Heart right ventricle (tissue), 16 donors: ENCODE measurements around the gene CSMD2. TPM values are rescaled to one million over a fixed set of nuclear protein-coding genes. Genes with fewer than 3 reads are reported as not detected.

ENCODE experiments used
- ATAC-seq, 8 donors: fragments of 200-7000 bp; cut with Tn5 transposase; one replicate each; pipeline ENCODE4 v1.9.1; 2020; ENCODE audit warnings: mild to moderate bottlenecking in 8 of 8, moderate library complexity in 8 of 8, moderate number of reproducible peaks in 1 of 8
- DNase-seq, 2 donors: peaks; one replicate each; pipeline ENCODE4 v3.0.0-alpha.2; 2020
- H3K27ac ChIP-seq, 10 donors: fragments of 200-600 bp; sonication (generic) in 2 of 10; one replicate each; pipeline versions ENCODE4 v1.5.0 to v1.8.0; 2020 to 2022; ENCODE audit warnings: mild to moderate bottlenecking in 3 of 10
- H3K27me3 ChIP-seq, 7 donors: fragments of 200-600 bp; one replicate each; pipeline ENCODE4 v1.8.0; 2021 to 2022; ENCODE audit warnings: mild to moderate bottlenecking in 2 of 7
- H3K36me3 ChIP-seq, 9 donors: fragments of 200-600 bp; sonication (generic) in 1 of 9; one replicate each; pipeline versions ENCODE4 v1.5.0 to v1.8.0; 2020 to 2022; ENCODE audit warnings: mild to moderate bottlenecking in 2 of 9
- H3K4me1 ChIP-seq, 9 donors: fragments of 200-600 bp; sonication (generic) in 1 of 9; one replicate each; pipeline versions ENCODE4 v1.5.0 to v1.8.0; 2020 to 2022; ENCODE audit warnings: mild to moderate bottlenecking in 4 of 9
- H3K4me3 ChIP-seq, 10 donors: fragments of 200-600 bp; sonication (generic) in 2 of 10; one replicate each; pipeline versions ENCODE4 v1.5.0 to v1.8.0; 2020 to 2022; ENCODE audit warnings: mild to moderate bottlenecking in 7 of 10, moderate library complexity in 2 of 10
- H3K9me3 ChIP-seq, 11 donors: fragments of 200-600 bp in 10 of 11; sonication (generic) in 2 of 11; one replicate each; pipeline versions ENCODE4 v1.5.0 to v1.8.0; 2013 to 2022; ENCODE audit warnings: mild to moderate bottlenecking in 2 of 11, control low read depth in 1 of 11, moderate library complexity in 1 of 11
- WGBS, 2 donors: extraction: QIAGEN DNeasy Blood & Tissue Kit; methylation state at CpG; one replicate each; pipeline ENCODE4 v1.1.7; 2013; ENCODE audit warnings: inconsistent platforms in 1 of 2; 5-methylcytosine and 5-hydroxymethylcytosine counted together
- intact Hi-C, 10 donors: fragments of 100-400 bp; cut with DNase I; formaldehyde crosslinking; loops; one replicate each; pipeline versions ENCODE4 v1.11.1 to v1.14.2; 2022
- polyA plus RNA-seq, 2 donors: library from polyadenylated mRNA; stranded (reverse); fragments of 200-250 nt; gene quantifications; one replicate each; pipeline ENCODE4 v1.2.3, GENCODE V29; 2013
- total RNA-seq, 10 donors: library from RNA; stranded (reverse); fragmentation: NEBNext Ultra II Directional in 3 of 10; extraction: Animal tissue kit (Norgen Biotek cat#: 25700) in 3 of 10; gene quantifications; one replicate each; pipeline versions ENCODE4 v1.2.1 to v1.2.4, GENCODE V29; 2021 to 2023
- TF ChIP-seq, protein P1 (sequence below), 9 donors: fragments of 200-600 bp; sonication (generic) in 2 of 9; IDR thresholded peaks; one replicate each; pipeline versions ENCODE4 v1.5.0 to v1.8.0; 2021 to 2022; ENCODE audit warnings: antibody characterized with exemption in 9 of 9, mild to moderate bottlenecking in 5 of 9, moderate library complexity in 1 of 9
- donor health status: Arrhythmogenic right ventricular cardiomyopathy.
- donor health status: ischemic (EF 13 %, LVEDD 7.1; RV severe dilation, severe dysfunction).
- donor health status: healthy with polysubstance abuse.
- donor health status: DM: no; HTN: yes; CAD: no.
- donor health status: DM: no; HTN: no; CAD: no.
- donor health status: ischemic (EF 25% LVEDD 6.9; RV normal size, moderate dysfunction).
- donor health status: ischemic (EF 25% LVEDD 5.7; RV mildly dilated, moderate dysfunction).
- donor health status: healthy.
- donor health status: DM: yes; HTN: yes; CAD: no.
- donor health status: Ischemic cardiomyopathy.
- donor health status: ischemic (EF 35%, LVEDD 5.7; RV mildly dilated, moderate dysfunction).
- donor health status: nonischemic (EF 11% LVEDD 7.7; RV severe dilation, severe dysfunction).
- donor health status: DM: yes; HTN: yes; CAD: no.
- donor health status: PGD.
- donor health status: ischemic (EF 29% LVEDD 5.4; RV normal size, mild dysfunction).
- donor health status: nonischemic (EF 23%, LVEDD 6.1; RV moderate dilation, normal function).

The CSMD2 gene
- total and polyA plus RNA-seq, 12 donors: 0.04 to 0.97 (median 0.14) TPM; not detected in 1

DNA sequence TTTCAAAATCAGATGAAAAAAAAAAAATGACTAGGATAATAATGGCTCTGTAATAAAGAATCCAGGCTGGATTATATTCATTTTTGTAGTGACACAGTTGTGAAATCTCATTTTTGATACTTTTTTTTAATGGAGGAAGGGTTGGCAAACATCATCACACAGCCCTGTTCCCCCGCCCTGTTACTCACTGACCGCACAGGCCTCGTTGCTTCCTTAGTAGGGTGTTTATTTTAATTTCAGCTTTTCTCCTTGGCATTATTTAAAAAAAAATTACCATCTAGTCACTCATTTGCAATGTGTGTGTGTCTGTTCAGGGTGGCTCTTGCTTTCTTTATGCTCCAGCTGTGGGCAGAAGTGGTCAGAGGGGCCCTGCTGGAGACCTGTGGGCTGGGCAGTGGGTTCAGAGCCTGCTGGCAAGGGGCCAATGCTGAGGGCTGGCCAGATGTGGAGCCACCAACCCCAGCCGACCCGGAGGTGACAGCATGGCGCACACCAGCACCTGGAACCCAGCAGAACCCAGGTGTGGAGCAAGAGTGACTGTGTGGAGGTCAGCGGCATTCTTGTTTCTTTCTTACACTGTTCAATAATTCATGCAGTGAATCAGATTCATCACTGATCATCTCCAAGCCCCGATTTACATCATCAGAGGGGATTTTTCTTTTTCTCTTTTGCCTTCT, 648.0 kb downstream of the CSMD2 start:
- ATAC-seq (no peak), DNase-seq (no peak)
- TF ChIP-seq, protein P1, sequence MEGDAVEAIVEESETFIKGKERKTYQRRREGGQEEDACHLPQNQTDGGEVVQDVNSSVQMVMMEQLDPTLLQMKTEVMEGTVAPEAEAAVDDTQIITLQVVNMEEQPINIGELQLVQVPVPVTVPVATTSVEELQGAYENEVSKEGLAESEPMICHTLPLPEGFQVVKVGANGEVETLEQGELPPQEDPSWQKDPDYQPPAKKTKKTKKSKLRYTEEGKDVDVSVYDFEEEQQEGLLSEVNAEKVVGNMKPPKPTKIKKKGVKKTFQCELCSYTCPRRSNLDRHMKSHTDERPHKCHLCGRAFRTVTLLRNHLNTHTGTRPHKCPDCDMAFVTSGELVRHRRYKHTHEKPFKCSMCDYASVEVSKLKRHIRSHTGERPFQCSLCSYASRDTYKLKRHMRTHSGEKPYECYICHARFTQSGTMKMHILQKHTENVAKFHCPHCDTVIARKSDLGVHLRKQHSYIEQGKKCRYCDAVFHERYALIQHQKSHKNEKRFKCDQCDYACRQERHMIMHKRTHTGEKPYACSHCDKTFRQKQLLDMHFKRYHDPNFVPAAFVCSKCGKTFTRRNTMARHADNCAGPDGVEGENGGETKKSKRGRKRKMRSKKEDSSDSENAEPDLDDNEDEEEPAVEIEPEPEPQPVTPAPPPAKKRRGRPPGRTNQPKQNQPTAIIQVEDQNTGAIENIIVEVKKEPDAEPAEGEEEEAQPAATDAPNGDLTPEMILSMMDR (IDR thresholded peaks at IDR 0.05): no peak
- Histone ChIP-seq H3K4me3 (no peak overlapping the region), H3K4me1 (peaks cover 0 to 14% (median 0%) of the 10 kb centered on the region in 9 donors), H3K36me3 (no peaks in the 10 kb centered on the region), H3K27me3 (no peaks in the 10 kb centered on the region), H3K9me3 (no peaks in the 10 kb centered on the region), H3K27ac (no peak overlapping the region)
- WGBS, 2 donors: 80 to 92% methylated on average over 8 of the region's 8 CpGs
- intact Hi-C loops: loop anchor here in 3 of 10 donors (5.0 to 10.0 kb wide), 2 partner anchors 95 to 98 kb away; no protein-coding TSS in a partner anchor

DNA sequence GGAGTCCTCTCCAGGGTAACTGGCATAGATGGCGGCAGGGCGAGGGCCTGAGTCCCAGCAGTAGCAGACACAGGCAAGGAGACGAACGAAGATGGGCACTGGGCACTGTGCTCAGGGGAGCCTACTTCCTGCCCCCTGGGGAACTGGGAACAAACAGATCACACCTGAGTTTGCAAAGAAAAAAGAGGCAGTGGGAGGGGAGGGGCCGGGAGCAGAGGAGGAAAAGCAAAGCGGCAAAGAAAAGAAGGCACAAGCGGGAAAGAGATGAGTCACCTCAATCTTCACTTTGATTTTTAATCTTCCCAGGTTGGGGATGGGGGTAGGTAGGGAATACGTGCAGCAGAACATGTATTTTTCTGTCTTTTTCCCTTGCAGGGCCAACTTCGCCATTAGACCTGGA, 648.6 kb downstream of the CSMD2 start:
- ATAC-seq (no peak), DNase-seq (no peak)
- H3K27ac ChIP-seq: no peak overlapping the region
- intact Hi-C loops: loop anchor here in 3 of 10 donors (5.0 to 10.0 kb wide), 2 partner anchors 96 to 98 kb away; no protein-coding TSS in a partner anchor
- H3K4me3 ChIP-seq: no peak overlapping the region
- TF ChIP-seq, protein P1 (IDR thresholded peaks at IDR 0.05): no peak
- no peaks in the 10 kb centered on the region for H3K9me3 ChIP-seq
- no peaks in the 10 kb centered on the region for H3K27me3 ChIP-seq
- WGBS, 2 donors: 91% methylated on average over 9 of the region's 9 CpGs
- peaks cover 0 to 14% (median 0%) of the 10 kb centered on the region in 9 donors for H3K4me1 ChIP-seq
- no peaks in the 10 kb centered on the region for H3K36me3 ChIP-seq

DNA sequence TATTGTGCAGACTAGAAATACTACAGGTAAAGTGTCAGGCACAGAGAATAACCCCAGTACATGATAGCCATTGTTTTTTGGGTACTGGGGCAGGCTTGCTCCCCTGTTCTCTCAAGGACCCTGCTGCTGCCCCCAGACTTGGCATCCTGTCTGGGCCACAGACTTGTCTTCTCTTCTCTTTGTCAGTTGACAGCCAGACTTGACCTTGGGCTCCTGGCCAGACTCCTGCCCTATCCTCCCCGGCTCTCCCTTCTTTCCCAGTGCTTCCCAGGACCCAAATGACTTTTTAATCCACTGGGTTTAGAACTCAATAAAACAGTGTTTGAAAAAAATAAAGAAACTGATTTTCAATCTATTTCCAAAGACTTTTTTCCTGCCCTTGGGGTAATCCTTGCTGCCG, 649.4 kb downstream of the CSMD2 start:
- Histone ChIP-seq H3K27me3 (no peaks in the 10 kb centered on the region), H3K9me3 (no peaks in the 10 kb centered on the region), H3K36me3 (no peaks in the 10 kb centered on the region), H3K27ac (peak overlapping the region in 6 of 10 donors; percentile 7 to 59 (median 41)), H3K4me3 (no peak overlapping the region), H3K4me1 (peaks cover 0 to 14% (median 0%) of the 10 kb centered on the region in 9 donors)
- TF ChIP-seq, protein P1 (IDR thresholded peaks at IDR 0.05): no peak
- peak; percentile 44 to 54 for DNase-seq
- intact Hi-C loops: loop anchor here in 3 of 10 donors (5.0 to 10.0 kb wide), 2 partner anchors 97 to 99 kb away; no protein-coding TSS in a partner anchor
- peak; percentile 46 to 89 (median 76) for ATAC-seq
- 57 to 61% methylated on average over 2 of the region's 2 CpGs for WGBS, 2 donors

DNA sequence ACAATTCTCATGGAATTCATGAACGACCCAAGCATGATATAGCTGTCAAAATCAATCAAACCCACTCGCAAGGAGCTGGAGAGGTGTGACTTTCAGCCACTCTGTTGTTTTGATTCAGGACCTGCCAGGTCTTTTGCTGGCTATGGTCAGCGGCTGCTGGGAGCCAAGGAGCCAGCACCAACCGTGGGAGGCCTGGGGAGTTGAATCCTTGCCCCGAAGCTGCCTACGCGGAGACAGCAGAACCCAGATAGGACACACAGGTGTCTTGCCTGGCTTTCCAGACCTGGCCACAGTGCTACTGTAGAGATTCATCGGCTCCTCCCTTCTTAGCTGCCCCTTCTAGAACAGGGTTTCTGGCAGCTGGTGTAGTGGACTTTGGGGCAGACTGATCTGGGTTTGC, 649.9 kb downstream of the CSMD2 start:
- ATAC-seq (peak in 6 of 8 donors; percentile 19 to 58 (median 40)), DNase-seq (no peak)
- TF ChIP-seq, protein P1 (IDR thresholded peaks at IDR 0.05): no peak
- Histone ChIP-seq H3K27ac (peak overlapping the region in 6 of 10 donors; percentile 7 to 59 (median 41)), H3K27me3 (no peaks in the 10 kb centered on the region), H3K9me3 (no peaks in the 10 kb centered on the region), H3K4me3 (no peak overlapping the region), H3K4me1 (peaks cover 0 to 14% (median 0%) of the 10 kb centered on the region in 9 donors), H3K36me3 (no peaks in the 10 kb centered on the region)
- intact Hi-C loops: loop anchor here in 3 of 10 donors (5.0 to 10.0 kb wide), 2 partner anchors 97 to 100 kb away; no protein-coding TSS in a partner anchor
- 50 to 65% methylated on average over 8 of the region's 8 CpGs for WGBS, 2 donors
